ENCODE data around the gene FADS3.

Gene FADS3

DNA sequence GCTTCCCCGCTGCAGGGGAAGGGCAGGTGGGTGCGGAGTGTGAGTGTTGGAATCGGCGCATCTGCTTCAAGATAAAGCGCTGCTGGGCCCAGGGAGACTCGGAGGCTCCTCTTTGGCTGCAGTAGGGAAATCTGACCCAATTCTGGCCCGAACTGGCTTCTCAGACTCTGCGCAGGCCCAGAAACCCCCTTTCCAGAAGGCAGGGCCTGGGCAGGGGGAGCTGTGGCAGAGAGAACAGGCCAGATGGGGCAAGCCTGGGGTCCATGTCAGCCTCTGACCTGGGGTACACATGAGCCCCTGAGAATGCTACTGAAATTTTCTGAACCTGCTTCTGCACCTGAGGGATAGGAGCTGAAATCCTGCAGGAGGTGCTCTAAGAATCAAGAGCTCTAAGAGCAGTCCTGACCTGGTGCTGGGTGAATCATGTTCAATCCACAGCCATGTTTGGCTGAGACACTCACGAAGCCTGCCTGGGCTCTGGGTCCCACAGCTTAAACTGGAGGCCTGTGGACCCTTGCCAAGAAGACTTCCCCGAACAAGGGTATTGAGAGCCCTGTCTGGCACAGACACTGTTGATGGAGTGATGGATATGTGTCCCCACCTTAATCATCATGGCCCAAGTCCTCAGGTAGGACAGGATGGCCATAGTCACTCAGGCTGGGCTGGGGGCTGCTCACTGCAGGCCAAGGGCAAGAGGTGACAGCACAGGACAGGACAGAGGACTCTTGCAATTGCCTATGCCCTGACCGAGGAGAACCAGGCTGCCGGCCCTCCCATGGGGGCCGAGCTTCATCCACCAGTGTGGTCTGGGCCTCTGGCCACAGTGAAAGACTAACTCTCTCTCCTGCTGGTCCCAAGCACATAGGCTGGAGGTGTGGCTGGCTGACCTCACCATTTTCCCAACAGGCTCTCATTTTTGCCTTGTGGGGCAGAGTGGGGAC, 19.1 kb upstream of the FADS3 start:
- no peak for FAIRE-seq
- DNase-seq (ENCODE audit: insufficient read length, low spot score), result no peak
- TF ChIP-seq POLR2A (IDR thresholded peaks at IDR 0.05; ENCODE audit: low read depth, low read length), result no peak

DNA sequence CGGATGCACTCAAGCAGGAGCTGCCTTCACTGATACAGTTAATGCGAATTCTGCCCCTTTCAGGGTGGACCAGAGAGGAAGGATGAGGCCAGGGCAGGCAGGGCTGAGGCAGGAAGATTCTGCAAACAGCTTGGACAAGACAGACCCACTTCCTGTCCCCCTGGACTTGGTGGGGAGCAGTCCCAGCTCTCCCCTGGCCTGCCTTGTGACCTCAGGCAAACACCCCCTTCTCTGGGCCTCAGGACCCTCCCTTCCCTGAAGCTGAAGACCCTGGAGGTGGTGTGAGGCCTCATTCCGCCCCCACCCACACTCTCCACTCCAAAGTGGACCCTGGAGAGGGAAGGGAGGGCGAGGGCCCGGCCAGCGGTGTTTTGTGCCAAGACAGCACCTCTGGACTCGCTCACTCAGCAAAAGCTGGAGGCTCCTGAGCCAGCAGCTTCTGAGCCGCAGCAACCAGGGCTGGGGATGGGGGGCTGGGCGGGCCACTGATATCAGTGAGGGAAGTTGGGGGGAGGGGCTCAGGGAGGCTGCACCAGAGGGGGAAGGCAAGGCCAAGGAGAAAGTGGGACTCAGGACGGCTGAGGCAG, 17.5 kb upstream of the FADS3 start:
- no peak for TF ChIP-seq POLR2A (IDR thresholded peaks at IDR 0.05; ENCODE audit: low read depth, low read length)
- FAIRE-seq (no peak), DNase-seq (ENCODE audit: insufficient read length, low spot score) (no peak)

DNA sequence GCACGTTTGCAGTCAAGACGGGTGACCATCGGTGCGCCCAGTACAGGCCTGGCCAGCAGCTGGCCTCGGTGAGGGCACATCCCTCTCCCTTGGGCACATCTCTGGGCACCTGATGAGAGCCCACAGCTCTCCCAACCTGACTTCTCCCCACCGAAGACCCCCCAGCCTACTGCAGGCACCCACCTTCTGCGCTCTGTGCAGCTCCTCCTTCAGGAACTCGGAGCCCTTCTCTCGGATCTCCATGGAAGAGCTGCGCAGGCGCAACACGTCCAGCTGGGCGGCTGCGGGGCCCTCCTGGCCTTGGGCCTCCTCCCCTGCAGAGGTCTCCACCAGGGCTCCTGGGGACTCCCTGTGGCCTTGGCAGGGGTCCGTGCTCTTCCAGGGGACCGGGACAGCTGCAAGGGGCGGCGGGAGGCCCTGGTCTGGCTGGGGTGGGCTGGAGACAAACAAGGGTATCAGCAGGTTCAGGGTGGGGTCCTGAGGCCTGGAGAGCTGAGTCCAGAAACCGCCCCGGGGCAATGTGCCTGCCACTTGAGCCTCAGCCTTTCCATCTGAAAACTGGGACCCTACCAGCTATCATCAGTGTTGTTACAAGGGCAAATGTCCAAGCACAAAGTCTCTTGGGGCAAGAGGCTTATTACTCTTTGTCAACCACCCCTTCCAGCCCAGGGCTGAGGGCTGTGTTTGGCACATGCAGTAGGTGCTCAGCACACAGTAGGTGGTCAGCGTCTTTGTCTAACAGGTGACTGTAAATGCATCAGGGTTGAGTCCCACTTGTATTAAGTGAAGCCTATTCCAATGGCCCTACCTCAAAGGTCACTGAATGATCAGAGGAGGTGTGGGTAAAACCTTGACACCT, 16.8 kb upstream of the FADS3 start:
- DNase-seq (ENCODE audit: insufficient read length, low spot score) (no peak), FAIRE-seq (no peak)
- TF ChIP-seq POLR2A (IDR thresholded peaks at IDR 0.05; ENCODE audit: low read depth, low read length), result no peak

DNA sequence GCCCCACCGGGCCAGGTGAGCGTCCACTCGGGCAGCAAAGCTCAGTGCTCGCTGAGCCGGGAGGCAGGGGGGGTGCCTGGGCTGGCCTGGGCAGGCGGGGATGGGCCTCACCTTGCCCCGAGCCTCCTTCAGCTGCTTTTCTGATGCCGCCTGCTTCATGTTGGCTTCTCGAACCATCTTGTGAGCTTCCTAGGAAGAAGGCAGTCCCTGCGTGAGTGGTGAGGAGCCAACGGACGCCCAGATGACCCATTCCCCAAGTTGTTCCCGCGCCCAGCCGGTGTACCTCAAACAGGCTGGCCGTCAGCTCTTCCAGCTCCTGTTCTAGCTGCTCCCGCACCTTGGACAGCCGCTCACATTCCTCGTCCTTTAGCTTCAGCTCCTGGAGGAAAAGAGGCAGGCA, 15.9 kb upstream of the FADS3 start:
- no peak for TF ChIP-seq POLR2A (IDR thresholded peaks at IDR 0.05; ENCODE audit: low read depth, low read length)
- no peak for DNase-seq (ENCODE audit: insufficient read length, low spot score)
- FAIRE-seq, result no peak

GRCh38 chr11:61906522-61906909, 15.2 kb upstream of the FADS3 start:
- no peak for FAIRE-seq
- no peak for DNase-seq (ENCODE audit: insufficient read length, low spot score)
- TF ChIP-seq POLR2A (IDR thresholded peaks at IDR 0.05; ENCODE audit: low read depth, low read length), result no peak

GRCh38 chr11:61905801-61906521, 14.6 kb upstream of the FADS3 start:
- FAIRE-seq (no peak), DNase-seq (ENCODE audit: insufficient read length, low spot score) (no peak)
- no peak for TF ChIP-seq POLR2A (IDR thresholded peaks at IDR 0.05; ENCODE audit: low read depth, low read length)

DNA sequence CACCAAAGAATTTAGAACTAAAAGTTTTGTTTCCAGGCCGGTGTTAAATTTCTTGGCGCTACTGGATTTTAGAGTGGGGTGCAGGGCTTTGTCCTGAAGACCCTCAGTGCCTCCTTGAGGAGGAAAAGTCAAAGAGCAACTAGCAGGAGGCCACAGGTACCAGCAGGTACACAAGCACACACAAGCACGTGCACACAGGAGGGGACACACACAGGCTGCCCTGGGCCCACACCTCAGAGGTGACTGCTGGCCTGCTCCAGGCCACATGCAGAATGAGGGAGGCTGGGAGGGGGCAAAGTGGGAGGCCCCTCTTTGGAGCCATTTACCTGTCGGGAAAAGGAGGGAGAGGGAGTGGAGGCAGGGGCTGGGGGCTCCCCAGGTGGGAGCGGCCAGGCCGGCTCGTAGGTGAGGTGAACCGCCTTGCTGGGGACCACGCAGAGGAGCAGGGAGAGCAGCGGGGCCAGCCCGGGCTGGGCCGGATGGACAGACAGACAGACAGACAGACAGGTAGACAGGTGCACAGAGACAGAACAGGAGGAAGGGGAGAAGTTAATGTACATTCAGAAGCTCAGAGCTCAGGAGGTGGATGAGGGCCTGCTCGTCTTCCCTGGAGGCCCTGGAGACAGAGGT, 13.8 kb upstream of the FADS3 start:
- FAIRE-seq (no peak), DNase-seq (ENCODE audit: insufficient read length, low spot score) (no peak)
- TF ChIP-seq POLR2A (IDR thresholded peaks at IDR 0.05; ENCODE audit: low read depth, low read length), result no peak

GRCh38 chr11:61904539-61905048, 13.2 kb upstream of the FADS3 start:
- no peak for TF ChIP-seq POLR2A (IDR thresholded peaks at IDR 0.05; ENCODE audit: low read depth, low read length)
- DNase-seq (ENCODE audit: insufficient read length, low spot score), result no peak
- no peak for FAIRE-seq

DNA sequence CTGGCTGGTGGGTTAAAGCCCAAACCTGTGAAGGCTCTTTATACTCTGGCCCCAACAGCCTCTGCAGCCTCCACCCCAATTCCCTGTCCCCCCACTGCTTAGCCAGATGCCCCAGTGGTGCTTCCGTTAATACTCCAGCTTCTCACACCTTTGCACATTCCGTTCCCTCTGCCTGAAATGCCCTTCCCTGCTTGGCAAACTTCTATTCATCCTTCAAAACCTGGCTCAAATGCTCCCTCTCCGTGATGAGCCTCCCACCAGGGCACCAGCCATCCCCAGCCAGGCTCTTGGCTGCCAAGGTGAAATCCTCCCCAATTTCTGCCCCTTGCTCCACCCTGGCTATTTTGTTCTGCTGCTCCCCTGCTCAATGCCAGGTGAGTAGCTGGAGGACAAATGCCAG, 12.5 kb upstream of the FADS3 start:
- no peak for DNase-seq (ENCODE audit: insufficient read length, low spot score)
- no peak for TF ChIP-seq POLR2A (IDR thresholded peaks at IDR 0.05; ENCODE audit: low read depth, low read length)
- FAIRE-seq, result no peak

GRCh38 chr11:61902313-61902712, 11.0 kb upstream of the FADS3 start:
- DNase-seq (ENCODE audit: insufficient read length, low spot score) (no peak), FAIRE-seq (no peak)
- no peak for TF ChIP-seq POLR2A (IDR thresholded peaks at IDR 0.05; ENCODE audit: low read depth, low read length)

DNA sequence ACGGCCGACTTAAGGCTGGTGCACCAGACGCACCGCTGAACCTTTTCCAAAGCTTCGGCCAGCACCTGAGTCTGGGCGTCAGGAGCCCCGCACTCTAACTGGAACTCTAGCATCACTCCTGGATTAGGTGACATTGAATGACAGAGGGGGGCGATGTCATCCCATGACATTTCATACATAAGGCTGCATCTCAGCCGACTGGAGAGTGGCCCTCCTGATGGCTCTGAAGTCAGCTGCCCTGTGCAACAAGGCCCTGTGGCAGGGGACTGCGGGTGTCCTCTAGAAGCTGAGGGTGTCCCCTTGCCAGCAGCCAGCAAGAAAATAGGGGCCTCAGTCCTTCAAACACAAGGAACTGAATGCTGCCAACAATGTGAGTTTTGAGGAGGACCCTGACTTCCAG, 10.1 kb upstream of the FADS3 start:
- TF ChIP-seq POLR2A (IDR thresholded peaks at IDR 0.05; ENCODE audit: low read depth, low read length), result no peak
- no peak for FAIRE-seq
- DNase-seq (ENCODE audit: insufficient read length, low spot score), result no peak

DNA sequence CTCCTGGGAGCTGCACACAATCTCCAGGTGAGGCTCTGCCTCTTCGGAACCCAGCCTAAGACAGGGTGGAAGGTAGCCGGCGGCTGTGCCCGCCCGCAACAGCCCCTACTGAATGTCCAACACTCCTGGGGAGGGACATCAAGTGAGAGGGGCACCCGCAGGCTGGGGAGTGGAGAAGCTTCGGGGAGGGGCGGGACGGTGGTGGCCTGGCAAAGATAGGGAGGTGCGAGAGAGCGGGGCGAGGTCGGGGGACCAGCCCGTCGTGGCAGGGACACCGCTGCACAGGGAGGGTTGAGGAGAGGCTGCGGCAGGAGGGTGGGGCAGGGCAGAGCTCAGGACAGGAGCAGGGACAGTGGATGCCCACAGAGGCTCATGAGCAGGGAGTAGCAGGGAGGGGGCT, 8.9 kb upstream of the FADS3 start:
- no peak for TF ChIP-seq POLR2A (IDR thresholded peaks at IDR 0.05; ENCODE audit: low read depth, low read length)
- no peak for DNase-seq (ENCODE audit: insufficient read length, low spot score)
- no peak for FAIRE-seq

Measured in H54 (cell line).